ELF-1 (cell line): ENCODE results near the gene RPS6KA6.

ENCODE experiments used
- DNase-seq: peaks from one replicate; pipeline ENCODE4 v3.0.0-alpha.2; 2016; ENCODE audit warnings: low read depth, low spot score

Gene RPS6KA6

GRCh38 chrX:84187533-84188319, at the start of gene RPS6KA6:
RPS6KA6 (minus strand) TSS chrX:84188199; CDS start chrX:84187899, 300 bp downstream.
- peak; percentile 63 for DNase-seq

- peak; percentile 2 for DNase-seq
These were observed 36.7 kb upstream of the RPS6KA6 start for GRCh38 chrX:84224741-84225140.

- no peak for DNase-seq
These were observed 35.3 kb upstream of the RPS6KA6 start for GRCh38 chrX:84223261-84223660.

- DNase-seq = no peak
These were observed 33.2 kb upstream of the RPS6KA6 start for GRCh38 chrX:84221181-84221580.

GRCh38 chrX:84219551-84219950, 31.6 kb upstream of the RPS6KA6 start:
- DNase-seq = no peak

GRCh38 chrX:84218726-84219125, 30.7 kb upstream of the RPS6KA6 start:
- no peak for DNase-seq

GRCh38 chrX:84216881-84217280, 28.9 kb upstream of the RPS6KA6 start:
- DNase-seq = no peak

- no peak for DNase-seq
These were observed 28.4 kb upstream of the RPS6KA6 start for GRCh38 chrX:84216406-84216805.

DNA sequence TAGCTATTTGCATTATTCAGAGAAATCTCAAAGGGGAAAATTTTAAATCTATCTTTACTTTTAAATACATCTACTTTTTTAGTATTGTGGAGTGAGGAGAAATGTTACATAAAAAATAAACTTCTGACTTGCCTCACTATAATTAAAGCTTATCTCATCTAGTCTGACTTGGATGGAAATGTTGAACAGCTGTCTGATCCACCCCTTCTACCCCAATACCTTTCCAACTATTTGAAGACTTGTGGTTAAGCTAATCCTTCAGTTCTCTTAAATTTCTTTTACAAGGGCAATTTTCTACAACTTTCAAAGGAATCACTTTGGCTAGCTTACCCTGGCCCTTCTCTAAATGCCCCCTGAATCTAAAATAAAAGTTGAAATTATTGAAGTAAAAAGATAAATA, 17.3 kb upstream of the RPS6KA6 start:
- no peak for DNase-seq

DNA sequence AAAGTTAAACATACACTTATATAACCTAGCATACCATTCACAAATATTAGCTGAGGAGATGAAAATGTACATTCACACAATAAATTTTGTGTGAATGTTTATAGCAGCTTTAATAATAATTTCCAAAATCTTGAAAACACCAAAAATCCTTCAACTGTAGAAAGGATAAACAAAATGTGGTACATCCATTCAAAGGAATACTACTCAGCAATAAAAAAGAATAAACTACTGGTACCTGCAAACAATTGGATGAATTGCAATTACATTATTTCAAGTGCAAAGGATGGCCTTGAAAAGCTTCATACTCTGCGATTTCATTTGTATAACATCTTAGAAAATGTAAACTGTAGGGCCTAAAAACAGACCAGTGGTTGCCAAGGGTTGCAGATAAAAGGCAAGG, 11.7 kb upstream of the RPS6KA6 start:
- no peak for DNase-seq

- DNase-seq = no peak
These were observed 9.6 kb upstream of the RPS6KA6 start for GRCh38 chrX:84197550-84197949.

- DNase-seq = no peak
These were observed 4.0 kb upstream of the RPS6KA6 start for GRCh38 chrX:84192006-84192405.

GRCh38 chrX:84189125-84189524, 1.1 kb upstream of the RPS6KA6 start:
- DNase-seq = no peak

- peak; percentile 59 for DNase-seq
These were observed 378 bp upstream of the RPS6KA6 start for GRCh38 chrX:84188320-84188834.

DNA sequence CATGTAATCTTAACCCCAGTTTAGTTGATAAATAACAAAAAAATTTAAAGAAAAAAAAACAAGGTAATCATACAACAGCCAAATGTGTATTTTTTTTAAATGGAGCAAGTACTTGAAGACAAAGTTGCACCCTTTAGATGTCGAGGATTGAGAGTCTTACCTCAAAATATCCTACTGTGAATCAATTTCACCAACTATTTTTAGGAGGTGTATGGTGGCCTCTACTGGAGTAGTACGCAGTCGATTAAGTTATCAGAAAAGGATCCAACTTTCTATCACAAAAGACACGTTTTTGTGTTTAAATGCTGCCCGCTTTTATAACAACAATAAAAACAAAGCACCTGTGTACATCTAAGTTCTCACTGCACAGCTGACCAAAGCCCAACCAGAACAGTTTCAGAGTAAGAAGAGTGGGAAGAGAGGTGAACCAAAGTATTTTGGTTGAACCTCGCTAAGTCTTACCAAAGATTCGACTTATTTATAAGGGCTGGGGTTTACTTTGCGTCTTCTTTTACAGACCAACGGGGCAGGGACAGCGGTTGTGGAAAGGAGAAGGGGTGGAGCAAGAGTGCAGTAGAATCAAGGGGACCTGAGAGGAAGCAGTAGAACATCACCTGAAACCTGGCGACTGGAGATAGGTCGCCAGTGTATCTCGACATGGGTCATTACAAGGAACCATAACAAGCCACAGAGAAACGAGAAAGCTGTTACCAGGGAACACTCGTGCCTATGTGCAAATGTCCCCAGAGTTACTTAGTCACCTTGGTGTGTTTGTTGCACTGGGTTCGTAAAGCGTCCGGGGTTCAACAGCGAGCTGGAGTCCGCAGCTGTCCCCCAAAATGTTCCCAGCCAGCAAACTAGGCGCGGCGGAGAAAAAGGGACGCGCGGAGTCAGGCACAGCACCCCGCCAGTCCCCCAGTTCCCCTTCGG, 1.1 kb downstream of the RPS6KA6 start:
- peak; percentile 36 for DNase-seq

- DNase-seq = no peak
These were observed 5.5 kb downstream of the RPS6KA6 start for GRCh38 chrX:84182516-84182915.

DNA sequence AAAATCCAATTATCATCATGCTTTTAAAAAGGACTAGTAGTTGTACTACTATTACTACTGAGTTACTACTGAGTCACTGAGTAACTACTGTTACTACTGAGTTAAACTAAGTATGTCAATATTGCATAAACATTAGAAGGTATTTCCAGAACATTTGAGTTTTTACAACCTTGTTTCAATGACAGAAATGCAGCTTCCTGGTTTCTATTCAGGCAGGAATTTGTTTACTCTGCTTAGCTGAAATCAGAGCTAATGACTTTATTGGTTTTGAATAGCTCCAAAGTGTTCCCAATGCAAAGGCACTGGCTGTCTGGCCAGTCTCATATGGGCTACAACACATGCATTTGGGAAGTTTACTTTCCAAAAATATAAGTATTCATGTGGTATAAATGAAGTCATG, 12.0 kb downstream of the RPS6KA6 start:
- DNase-seq = no peak

GRCh38 chrX:84175274-84175673, 12.7 kb downstream of the RPS6KA6 start:
- no peak for DNase-seq

GRCh38 chrX:84174348-84174747, 13.7 kb downstream of the RPS6KA6 start:
- no peak for DNase-seq

DNA sequence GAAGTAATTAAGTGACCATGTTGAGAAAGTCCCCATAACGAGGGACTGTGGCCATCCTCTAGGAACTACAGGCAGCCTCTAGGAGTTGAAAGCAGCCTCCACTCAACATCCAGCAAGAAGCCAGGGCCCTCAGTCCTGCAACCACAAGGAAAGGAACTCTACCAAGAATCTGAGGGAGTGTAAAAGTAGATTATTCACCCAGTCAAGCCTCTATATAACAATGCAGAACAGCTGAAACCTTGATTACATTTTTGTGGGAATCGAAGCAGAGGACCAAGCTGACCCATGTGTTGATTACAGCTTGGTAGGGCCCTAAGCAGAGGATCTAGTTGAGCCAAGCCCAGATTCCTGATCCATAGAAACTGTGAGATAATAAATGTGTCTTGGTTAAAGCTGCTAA, 17.1 kb downstream of the RPS6KA6 start:
- DNase-seq = no peak

DNA sequence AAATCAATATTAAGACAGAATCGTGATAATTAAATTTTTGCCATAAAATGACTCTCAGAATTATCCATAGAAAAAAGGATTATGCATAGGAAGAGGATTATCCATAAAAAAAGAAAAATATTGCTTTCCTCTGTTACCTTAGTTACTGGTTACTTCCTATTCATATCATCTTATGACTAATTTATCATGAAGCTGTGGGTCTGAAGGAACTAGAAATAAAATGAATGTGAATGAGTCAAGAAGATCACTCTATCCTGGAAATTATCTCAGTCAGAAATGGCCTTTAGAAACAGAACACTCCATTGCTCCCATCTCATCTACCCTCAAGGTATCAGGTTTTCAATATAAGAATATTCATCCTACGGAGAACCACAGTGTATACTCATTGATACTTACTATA, 19.4 kb downstream of the RPS6KA6 start:
- no peak for DNase-seq

DNA sequence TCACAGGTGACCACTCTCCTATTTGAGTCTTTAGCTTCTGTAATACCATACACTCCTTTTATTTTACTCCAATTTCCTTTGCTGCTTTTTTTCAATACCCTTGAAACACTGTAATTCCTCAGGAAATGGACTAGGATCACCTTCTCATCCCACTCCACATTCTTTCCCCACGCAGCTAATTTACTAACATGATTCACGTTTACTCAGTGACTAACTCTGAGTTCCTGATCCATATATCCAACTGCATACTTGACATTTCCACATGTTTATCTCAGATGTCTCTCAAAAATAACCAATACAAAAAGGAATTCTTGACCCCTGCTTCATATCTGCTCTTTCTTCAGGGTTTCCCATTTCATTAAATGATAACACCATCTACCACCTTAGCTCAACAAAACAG, 19.9 kb downstream of the RPS6KA6 start:
- DNase-seq = no peak
